ENCODE data around the gene GATD1. TPM values are rescaled to one million over a fixed set of nuclear protein-coding genes. Genes with fewer than 3 reads are reported as not detected.

The GATD1 gene
- total RNA-seq, 1 donor from 2014 or later: 17.4 TPM

GRCh38 chr11:778976-779954 is 2.0 kb upstream of the GATD1 start:
- no peak for DNase-seq

GRCh38 chr11:776561-777287 is 563 bp downstream of the GATD1 start:
- DNase-seq: no peak

- no peak for DNase-seq
Measured at GRCh38 chr11:776263-776560, 1.1 kb downstream of the GATD1 start.

GRCh38 chr11:774873-775592 is 2.3 kb downstream of the GATD1 start:
- DNase-seq: no peak

- DNase-seq: no peak
Measured at GRCh38 chr11:773830-774229, 3.5 kb downstream of the GATD1 start.

GRCh38 chr11:773425-773824 is 3.9 kb downstream of the GATD1 start:
- no peak for DNase-seq

GRCh38 chr11:772429-773390 is 4.6 kb downstream of the GATD1 start:
- no peak for DNase-seq

GRCh38 chr11:771617-772204 is 5.6 kb downstream of the GATD1 start:
- no peak for DNase-seq

GRCh38 chr11:770642-771616 is 6.4 kb downstream of the GATD1 start:
- DNase-seq: no peak

GRCh38 chr11:769887-770641 is 7.2 kb downstream of the GATD1 start:
- DNase-seq: no peak

GRCh38 chr11:767238-767637 is 10.0 kb downstream of the GATD1 start:
- no peak for DNase-seq

GRCh38 chr11:766936-767210 is 10.4 kb downstream of the GATD1 start:
- DNase-seq: no peak

GRCh38 chr11:766106-766935 is 11.0 kb downstream of the GATD1 start:
- no peak for DNase-seq

- no peak for DNase-seq
Measured at GRCh38 chr11:765802-766091, 11.5 kb downstream of the GATD1 start.

GRCh38 chr11:765025-765801 is 12.1 kb downstream of the GATD1 start:
- DNase-seq: peak; percentile 61

GRCh38 chr11:764322-765024 is 12.8 kb downstream of the GATD1 start:
- DNase-seq: no peak

All from tongue (tissue), 2 donors.